ENCODE results near the gene LARP7. TPM values are rescaled to one million over a fixed set of nuclear protein-coding genes. Genes with fewer than 3 reads are reported as not detected.
"Not testable (repeated sequence)": the region's sequence is repeated elsewhere in the genome, so short reads cannot be mapped to it uniquely, and the experiment has no call there.

The LARP7 gene
- total and polyA plus RNA-seq, 12 donors: 15.3 to 67.0 (median 39.8) TPM

DNA sequence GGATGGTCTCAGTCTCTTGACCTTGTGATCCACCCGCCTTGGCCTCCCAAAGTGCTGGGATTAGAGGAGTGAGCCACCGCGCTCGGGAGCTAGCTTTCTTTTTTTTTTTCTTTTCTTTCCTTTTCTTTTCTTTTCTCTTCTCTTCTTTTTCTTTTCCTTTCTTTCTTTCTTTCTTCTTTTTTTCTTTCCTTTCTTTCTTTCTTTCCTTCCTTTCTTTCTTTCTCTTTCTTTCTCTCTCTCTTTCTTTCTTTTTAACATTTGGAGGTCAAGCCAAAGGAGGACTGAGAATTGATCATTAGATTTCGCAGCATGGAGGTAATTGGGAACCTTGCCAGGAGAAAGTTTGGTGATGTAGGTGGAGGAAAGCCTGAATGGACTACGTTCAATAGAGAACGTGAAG, 67.4 kb downstream of the LARP7 start:
- H3K27me3 ChIP-seq: no peaks in the 10 kb centered on the region
- 75 to 83% (median 81%) methylated on average over 7 of the region's 7 CpGs for WGBS, 4 donors
- H3K27ac ChIP-seq: no peak overlapping the region
- no peaks in the 10 kb centered on the region for H3K9me3 ChIP-seq (replicated peaks in 1 of 3)
- peaks cover 0 to 11% of the 10 kb centered on the region in 2 donors for H3K4me1 ChIP-seq (replicated peaks in 1 of 2)
- H3K4me3 ChIP-seq: no peak overlapping the region
- DNase-seq: no peak
- no peaks in the 10 kb centered on the region for H3K36me3 ChIP-seq (replicated peaks in 1 of 2)
- intact Hi-C loops (cut with DNase I): no loop called here
- no peak for TF ChIP-seq POLR2A (IDR thresholded peaks at IDR 0.05)
- TF ChIP-seq CTCF (IDR thresholded peaks at IDR 0.05): no peak

DNA sequence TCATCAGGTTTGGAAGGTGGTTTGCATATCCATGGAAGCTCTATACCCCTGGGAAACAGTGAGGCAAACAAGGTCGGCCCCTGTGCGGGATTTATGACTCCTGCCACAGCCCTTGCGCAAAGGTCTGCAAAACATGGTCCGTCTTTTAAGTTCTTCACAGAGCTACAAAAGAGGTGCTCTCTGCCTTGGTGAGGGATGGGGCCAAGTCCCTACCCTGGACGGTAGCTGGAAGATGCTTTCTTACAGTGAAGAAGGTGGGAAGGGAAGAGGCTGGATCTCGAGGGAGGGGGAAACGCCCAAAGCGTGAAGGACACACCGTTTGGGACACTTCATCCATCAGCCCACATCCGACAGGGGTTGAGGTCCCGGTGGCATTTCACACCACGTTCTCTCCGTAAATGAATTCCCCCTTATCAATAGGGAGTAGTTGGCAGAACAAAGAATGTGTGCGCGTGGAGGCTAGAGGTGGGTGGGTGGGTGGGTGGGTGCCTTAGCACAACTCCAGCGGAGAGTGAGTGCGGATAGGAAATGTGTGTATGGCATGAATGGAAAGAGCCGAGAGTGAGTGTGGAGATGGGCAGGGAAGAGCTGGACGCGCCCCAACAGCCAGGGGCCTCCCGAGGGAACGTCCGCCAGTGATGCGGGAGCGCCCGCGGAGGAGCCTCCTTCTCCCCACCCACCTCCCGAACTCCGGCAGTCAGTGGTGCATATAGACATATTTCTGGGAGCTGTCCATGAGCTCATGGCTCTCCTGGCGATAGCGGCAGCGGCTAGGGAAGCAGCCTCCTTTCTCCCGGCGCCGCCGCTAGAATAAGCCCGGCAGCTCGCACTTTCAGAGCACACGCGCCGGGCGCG, 68.3 kb downstream of the LARP7 start:
- 2 to 3% (median 2%) methylated on average over 27 to 43 of the region's 43 CpGs for WGBS, 4 donors
- intact Hi-C loops (cut with DNase I): no loop called here
- peak; percentile 46 to 79 (median 62) for DNase-seq
- TF ChIP-seq POLR2A (IDR thresholded peaks at IDR 0.05) (peak in 1 of 2 donors; percentile 33), CTCF (IDR thresholded peaks at IDR 0.05) (no peak)
- peak overlapping the region in 2 of 4 donors; percentile 21 to 53 for H3K4me3 ChIP-seq
- H3K4me1 ChIP-seq (replicated peaks in 1 of 2): peaks cover 0 to 11% of the 10 kb centered on the region in 2 donors
- H3K27me3 ChIP-seq: no peaks in the 10 kb centered on the region
- H3K9me3 ChIP-seq (replicated peaks in 1 of 3): no peaks in the 10 kb centered on the region
- H3K36me3 ChIP-seq (replicated peaks in 1 of 2): no peaks in the 10 kb centered on the region
- no peak overlapping the region for H3K27ac ChIP-seq

- H3K27me3 ChIP-seq; intact Hi-C loops (cut with DNase I); H3K36me3 ChIP-seq (replicated peaks in 1 of 2); H3K9me3 ChIP-seq (replicated peaks in 1 of 3): not testable (repeated sequence)
- 0 to 2% (median 1%) methylated on average over 9 to 34 of the region's 74 CpGs for WGBS, 4 donors
- Histone ChIP-seq H3K4me1 (replicated peaks in 1 of 2) (peaks cover 0 to 11% of the 10 kb centered on the region in 2 donors), H3K4me3 (peak overlapping the region; percentile 13 to 75 (median 18)), H3K27ac (peak overlapping the region in 1 of 5 donors; percentile 38)
- DNase-seq: peak in 2 of 7 donors; percentile 18 to 51
Measured at GRCh38 chr4:112705891-112706839, 69.2 kb downstream of the LARP7 start.

- TF ChIP-seq CTCF (IDR thresholded peaks at IDR 0.05) (no peak), POLR2A (IDR thresholded peaks at IDR 0.05) (no peak)
- 13 to 18% (median 18%) methylated on average over 4 of the region's 4 CpGs for WGBS, 4 donors
- Histone ChIP-seq H3K27ac (no peak overlapping the region), H3K4me3 (peak overlapping the region in 2 of 4 donors; percentile 13 to 75), H3K27me3 (no peaks in the 10 kb centered on the region), H3K4me1 (replicated peaks in 1 of 2) (peaks cover 0 to 11% of the 10 kb centered on the region in 2 donors), H3K9me3 (replicated peaks in 1 of 3) (no peaks in the 10 kb centered on the region), H3K36me3 (replicated peaks in 1 of 2) (no peaks in the 10 kb centered on the region)
- intact Hi-C loops (cut with DNase I): no loop called here
- DNase-seq: no peak
Measured at GRCh38 chr4:112706840-112707207, 69.9 kb downstream of the LARP7 start.

MicroRNAs encoded within 50 kb of the gene (microRNA counts, 767-probe panel; counts per million panel counts)
- microRNA hsa-miR-302a-3p: 0 counts per million in 2 donors
- microRNA hsa-miR-302b-3p: 0 counts per million in 2 donors
- 0 counts per million in 2 donors for microRNA hsa-miR-302c-3p
- microRNA hsa-miR-302d-3p: 0 to 3,569 counts per million in 2 donors
- 0 counts per million in 2 donors for microRNA hsa-miR-367-3p

Small RNA genes lying within 50 kb of the gene (microRNA-seq; reads per million reads assigned to microRNA genes)
- 0.28 to 1.9 (median 1.3) reads per million in 3 donors for gene MIR302A
- 0 to 0.57 (median 0.38) reads per million in 3 donors for gene MIR302B
- gene MIR302C: 0 to 0.45 (median 0) reads per million in 3 donors
- 0 to 0.89 (median 0) reads per million in 3 donors for gene MIR302D
- 0 reads per million in 3 donors for gene MIR367

Small RNA genes lying within 50 kb of the gene (small RNA-seq; reads per million reads assigned to genes)
- gene MIR302A (0 reads per million in 2 donors), gene MIR302C (0 reads per million in 2 donors), gene MIR302D (0 reads per million in 2 donors), gene MIR367 (0 reads per million in 2 donors), gene WRBP1 (0 reads per million in 2 donors)

Other genes with a start within 250 kb of the LARP7 start
- gene NEUROG2, start 121.0 kb upstream of the LARP7 start, total RNA-seq: under 1 TPM in 1 of 9 donors, not detected in 8; 0.06 TPM
- not detected for gene NEUROG2, start 121.0 kb upstream of the LARP7 start, polyA plus RNA-seq
- gene ZGRF1, start 234 bp upstream of the LARP7 start, total RNA-seq: 10 to 100 TPM in 1 of 9 donors, 1 to 10 TPM in 7, under 1 TPM in 1; 0.66 to 17.6 (median 2.7) TPM
- 1 to 10 TPM; 2.6 to 9.1 (median 6.4) TPM for gene ZGRF1, start 234 bp upstream of the LARP7 start, polyA plus RNA-seq

All from adrenal gland (tissue), 12 donors.